HL-60 (cell line): ENCODE results near the gene EXOC5.

Experiments
- GABPA ChIP-seq: IDR thresholded peaks from 2 replicates; pipeline ENCODE4 v1.6.1; 2012; ENCODE audit warnings: low read depth
- POLR2AphosphoS5 ChIP-seq: IDR thresholded peaks from 2 replicates; pipeline ENCODE4 v1.6.1; 2012; ENCODE audit warnings: low read depth
- TF ChIP-seq, protein P1 (sequence below): IDR thresholded peaks from one replicate; pipeline ENCODE4 v1.5.1; 2011; ENCODE audit warnings: low read length, control low read depth, inconsistent platforms; ENCODE audit not compliant: insufficient read depth

DNA sequence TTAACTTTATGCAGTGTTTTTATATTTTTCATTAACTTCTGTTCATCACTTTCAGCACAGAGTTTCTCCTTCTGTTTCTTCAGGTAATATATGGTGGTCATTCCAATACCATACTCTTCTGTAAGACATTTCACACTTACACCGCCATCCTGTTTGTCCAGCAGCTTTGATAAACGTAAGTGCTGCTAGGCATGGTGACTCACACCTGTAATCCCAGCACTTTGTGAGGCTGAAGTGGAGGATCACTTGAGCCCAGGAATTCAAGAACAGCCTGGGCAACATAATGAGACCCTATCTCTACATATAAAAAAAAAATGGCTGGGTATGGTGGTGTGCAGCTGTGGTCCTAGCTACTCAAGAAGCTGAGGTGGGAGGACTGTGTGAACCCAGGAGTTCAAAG is 55.8 kb downstream of the EXOC5 start:
- TF ChIP-seq POLR2AphosphoS5 (no peak), GABPA (no peak)
- TF ChIP-seq, protein P1, sequence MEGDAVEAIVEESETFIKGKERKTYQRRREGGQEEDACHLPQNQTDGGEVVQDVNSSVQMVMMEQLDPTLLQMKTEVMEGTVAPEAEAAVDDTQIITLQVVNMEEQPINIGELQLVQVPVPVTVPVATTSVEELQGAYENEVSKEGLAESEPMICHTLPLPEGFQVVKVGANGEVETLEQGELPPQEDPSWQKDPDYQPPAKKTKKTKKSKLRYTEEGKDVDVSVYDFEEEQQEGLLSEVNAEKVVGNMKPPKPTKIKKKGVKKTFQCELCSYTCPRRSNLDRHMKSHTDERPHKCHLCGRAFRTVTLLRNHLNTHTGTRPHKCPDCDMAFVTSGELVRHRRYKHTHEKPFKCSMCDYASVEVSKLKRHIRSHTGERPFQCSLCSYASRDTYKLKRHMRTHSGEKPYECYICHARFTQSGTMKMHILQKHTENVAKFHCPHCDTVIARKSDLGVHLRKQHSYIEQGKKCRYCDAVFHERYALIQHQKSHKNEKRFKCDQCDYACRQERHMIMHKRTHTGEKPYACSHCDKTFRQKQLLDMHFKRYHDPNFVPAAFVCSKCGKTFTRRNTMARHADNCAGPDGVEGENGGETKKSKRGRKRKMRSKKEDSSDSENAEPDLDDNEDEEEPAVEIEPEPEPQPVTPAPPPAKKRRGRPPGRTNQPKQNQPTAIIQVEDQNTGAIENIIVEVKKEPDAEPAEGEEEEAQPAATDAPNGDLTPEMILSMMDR: no peak
